K562 (cell line): Measurements from ENCODE around the gene PUM1. TPM values are rescaled to one million over a fixed set of nuclear protein-coding genes. Genes with fewer than 3 reads are reported as not detected.
A peak's percentile ranks its signal among the peaks of the same experiment; 100 is the strongest.

ENCODE experiments used
- ATAC-seq: fragments of 200-7000 bp; cut with Tn5 transposase; 3 replicates; pipeline ENCODE4 v1.9.1; 2020; ENCODE audit warnings: moderate library complexity
- BruUV-seq: library from RNA; stranded (reverse); fragments of 400-500 nt; replicated peaks from 2 replicates; lab custom pipeline; 2021; lab: Mats Ljungman, UMichigan
- CTCF ChIA-PET: fragments of 300-600 bp; formaldehyde crosslinking; extraction: SDS; loops from one replicate; lab custom pipeline; 2021; ENCODE audit warnings: low intra/inter-chr PET ratio; lab: Yijun Ruan, JAX
- POLR2A ChIA-PET: fragments of 300-600, 350-650 bp; sonication (Branson Sonifier 250); formaldehyde crosslinking; extraction: SDS; loops from one replicate; lab custom pipeline; 2021; ENCODE audit warnings: antibody characterized with exemption, inconsistent platforms; lab: Yijun Ruan, JAX
- DNase-seq, 4 experiments: peaks; one replicate each; pipeline versions ENCODE4 v3.0.0 to v3.0.0-alpha.2; 2011 to 2018; ENCODE audit warnings: low spot score in 3 of 4, mixed read lengths in 3 of 4; ENCODE audit errors: extremely low read depth in 1 of 4
- FAIRE-seq: peaks from 2 replicates; lab custom pipeline; 2011; peaks lifted over from hg19 to GRCh38; lab: Jason Lieb, UNC
- H2AFZ ChIP-seq: 2 replicates; pipeline ENCODE4 v1.6.0; 2011; ENCODE audit warnings: low read depth, low read length, control low read depth, inconsistent platforms
- H3K27ac ChIP-seq: fragments of 200-600 bp; 3 replicates; pipeline ENCODE4 v1.8.0; 2011; ENCODE audit warnings: low read depth, mild to moderate bottlenecking, control low read depth, inconsistent platforms, low read length, moderate library complexity, mixed read lengths; ENCODE audit errors: extremely low read depth
- H3K27me3 ChIP-seq, 2 experiments: fragments of 300-600 bp in 1 of 2; 2 replicates in 1 of 2; 3 replicates in 1 of 2; pipeline versions ENCODE4 v1.6.0 to v1.8.0; 2011; ENCODE audit warnings: inconsistent platforms in 2 of 2, low read length in 2 of 2, mild to moderate bottlenecking in 1 of 2, mixed read lengths in 1 of 2, moderate library complexity in 1 of 2; ENCODE audit not compliant: control insufficient read depth in 2 of 2, insufficient read depth in 2 of 2
- H3K36me3 ChIP-seq: fragments of 300-600 bp; 3 replicates; pipeline ENCODE4 v1.8.0; 2011; ENCODE audit warnings: mild to moderate bottlenecking, low read length, inconsistent platforms; ENCODE audit not compliant: control insufficient read depth, insufficient read depth
- H3K4me1 ChIP-seq, 2 experiments: fragments of 200-600 bp in 1 of 2; replicated peaks in 1 of 2; 2 replicates in 1 of 2; 3 replicates in 1 of 2; pipeline versions ENCODE4 v1.5.1 to v1.8.0; 2011; ENCODE audit warnings: inconsistent platforms in 2 of 2, low read length in 2 of 2, mild to moderate bottlenecking in 1 of 2, mixed read lengths in 1 of 2, moderate library complexity in 1 of 2; ENCODE audit not compliant: control insufficient read depth in 2 of 2, insufficient read depth in 2 of 2
- H3K4me2 ChIP-seq: 2 replicates; pipeline ENCODE4 v1.6.1; 2011; ENCODE audit warnings: low read length, control low read depth, inconsistent platforms, mixed read lengths; ENCODE audit not compliant: insufficient read depth
- H3K4me3 ChIP-seq: fragments of 200-600 bp; sonication (generic), shearing (Covaris generic); 2 replicates; pipeline ENCODE4 v1.5.1; 2016; ENCODE audit warnings: control low read depth, inconsistent platforms
- H3K79me2 ChIP-seq: fragments of 200-600 bp; 3 replicates; pipeline ENCODE4 v1.8.0; 2011; ENCODE audit warnings: low read length, inconsistent platforms; ENCODE audit not compliant: control insufficient read depth, insufficient read depth
- H3K9ac ChIP-seq, 2 experiments: 2 replicates each; pipeline versions ENCODE4 v1.6.0 to v1.6.1; 2011; ENCODE audit warnings: low read depth in 2 of 2, low read length in 2 of 2, control low read depth in 1 of 2, inconsistent platforms in 1 of 2, mild to moderate bottlenecking in 1 of 2, mixed read lengths in 1 of 2; ENCODE audit not compliant: insufficient read depth in 1 of 2
- H3K9me1 ChIP-seq: one replicate; pipeline ENCODE4 v1.6.0; 2011; ENCODE audit warnings: inconsistent platforms, mild to moderate bottlenecking, low read length, moderate library complexity; ENCODE audit not compliant: control insufficient read depth, insufficient read depth
- H3K9me3 ChIP-seq: replicated peaks from 2 replicates; pipeline ENCODE4 v1.5.1; 2011; ENCODE audit warnings: low read depth, low read length, inconsistent platforms; ENCODE audit not compliant: control insufficient read depth, insufficient read depth
- H4K20me1 ChIP-seq: replicated peaks from 2 replicates; pipeline ENCODE4 v1.6.1; 2011; ENCODE audit warnings: low read length, inconsistent platforms, mixed read lengths; ENCODE audit not compliant: control insufficient read depth, insufficient read depth
- ADNP ChIP-seq: fragments of 200-800 bp; sonication (Bioruptor generic); IDR thresholded peaks from 2 replicates; pipeline ENCODE4 v1.6.1; 2016; ENCODE audit warnings: missing genetic modification characterization, missing compliant biosample characterization
- BCOR ChIP-seq: fragments of 450-650 bp; IDR thresholded peaks from 2 replicates; pipeline ENCODE4 v1.6.1; 2016
- DMBX1 ChIP-seq: fragments of 250-450 bp; sonication (Bioruptor Pico); IDR thresholded peaks from 2 replicates; pipeline ENCODE4 v1.8.0; 2022; ENCODE audit warnings: inconsistent platforms, mild to moderate bottlenecking, moderate library complexity, borderline replicate concordance
- FOXO4 ChIP-seq: fragments of 450-650 bp; formaldehyde crosslinking; IDR thresholded peaks from 2 replicates; pipeline ENCODE4 v1.4.0; 2020; ENCODE audit warnings: mild to moderate bottlenecking, moderate library complexity
- GTF3C2 ChIP-seq: IDR thresholded peaks from 3 replicates; pipeline ENCODE4 v1.6.1; 2011; ENCODE audit warnings: borderline replicate concordance, mild to moderate bottlenecking, moderate library complexity; ENCODE audit not compliant: insufficient read length; ENCODE audit errors: extremely low read depth
- IRF1 ChIP-seq: sonication (generic); formaldehyde crosslinking; IDR thresholded peaks from 2 replicates; pipeline ENCODE4 v1.8.0; 2022; ENCODE audit warnings: missing genetic modification reagents, mild to moderate bottlenecking, borderline replicate concordance
- JUNB ChIP-seq: fragments of 450-650 bp; formaldehyde crosslinking; conservative IDR thresholded peaks from 2 replicates; pipeline ENCODE4 v1.4.0; 2020; ENCODE audit warnings: mild to moderate bottlenecking
- KDM1A ChIP-seq, 2 experiments: fragments of 450-650 bp; IDR thresholded peaks; 2 replicates each; pipeline ENCODE4 v1.6.1; 2016; ENCODE audit warnings: mild to moderate bottlenecking in 2 of 2
- PHB2 ChIP-seq: fragments of 450-650 bp; IDR thresholded peaks from 2 replicates; pipeline ENCODE4 v1.6.1; 2017; ENCODE audit warnings: low read depth
- PTBP1 ChIP-seq: fragments of 200-400 bp; formaldehyde crosslinking; IDR thresholded peaks from 2 replicates; pipeline ENCODE4 v1.6.1; 2017; ENCODE audit warnings: low read depth, low read length
- RCOR1 ChIP-seq, 2 experiments: IDR thresholded peaks; 2 replicates each; pipeline ENCODE4 v1.6.1; 2012; ENCODE audit warnings: low read depth in 2 of 2, low read length in 2 of 2, borderline replicate concordance in 1 of 2, improper control_type of control experiment in 1 of 2
- SAFB ChIP-seq: fragments of 200-400 bp; formaldehyde crosslinking; IDR thresholded peaks from 2 replicates; pipeline ENCODE4 v1.6.1; 2017; ENCODE audit warnings: low read depth, low read length, borderline replicate concordance
- TCF7 ChIP-seq: sonication (generic); IDR thresholded peaks from 2 replicates; pipeline ENCODE4 v1.6.1; 2016; ENCODE audit warnings: antibody characterized with exemption, borderline replicate concordance
- ZFP30 ChIP-seq: fragments of 250-450 bp; sonication (Bioruptor Pico); IDR thresholded peaks from 2 replicates; pipeline ENCODE4 v1.8.0; 2022; ENCODE audit warnings: moderate library complexity, mild to moderate bottlenecking, inconsistent platforms, borderline replicate concordance
- ZNF398 ChIP-seq: fragments of 250-450 bp; sonication (Bioruptor Pico); IDR thresholded peaks from 2 replicates; pipeline ENCODE4 v1.8.0; 2021; ENCODE audit warnings: moderate library complexity, mild to moderate bottlenecking, inconsistent platforms
- ZNF41 ChIP-seq: fragments of 250-450 bp; sonication (Bioruptor Pico); conservative IDR thresholded peaks from 2 replicates; pipeline ENCODE4 v1.4.0; 2020; ENCODE audit warnings: mild to moderate bottlenecking
- WGBS: fragments of 100-300 bp; shearing (Covaris generic); methylation state at CpG from one replicate; pipeline ENCODE4 v1.1.6; 2016; ENCODE audit warnings: low coverage, mixed read lengths; ENCODE audit not compliant: insufficient coverage; ENCODE audit errors: missing lambda C conversion rate; 5-methylcytosine and 5-hydroxymethylcytosine counted together
- in situ Hi-C: fragments of 300-500 bp; cut with MboI; formaldehyde crosslinking; loops from 4 replicates; pipeline ENCODE4 v1.15.0; 2018; ENCODE audit warnings: inconsistent platforms, mixed read lengths
- intact Hi-C: fragments of 100-400 bp; cut with micrococcal nuclease; formaldehyde crosslinking; loops from 2 replicates; pipeline ENCODE4 v1.14.2; 2022
- polyA plus RNA-seq, 8 experiments: library from polyadenylated mRNA; depleted of rRNA in 4 of 8; stranded (reverse) in 5 of 8; unstranded in 3 of 8; fragments of >200 nt; fragmentation: Nextera tagmentation in 2 of 8; fragmentation: Illumina TruSeq in 1 of 8; extraction: Ambion mirVana in 2 of 8; extraction: Trizol in 1 of 8; gene quantifications; 2 replicates each; pipeline versions ENCODE4 v1.2.1 to v1.2.3, GENCODE V29; 2011 to 2014; ENCODE audit warnings: inconsistent platforms in 1 of 8, missing spikeins in 1 of 8
- total RNA-seq, 7 experiments: library from RNA; depleted of rRNA in 6 of 7; stranded (reverse); fragments of >200 nt in 6 of 7; fragmentation: Illumina TruSeq in 2 of 7; extraction: Trizol in 2 of 7; gene quantifications; 2 replicates each; pipeline versions ENCODE4 v1.2.1 to v1.2.3, GENCODE V29; 2011 to 2021; ENCODE audit warnings: low replicate concordance in 1 of 7

Gene PUM1
- total and polyA plus RNA-seq, 9 of the 15 experiments (the other 6 are each of a cell fraction or from before 2014, with no cell fraction given), result 37.7 to 104 (median 55.7) TPM

- no peak for ATAC-seq
- ChIA-PET POLR2A (interaction anchor here (0.7 to 1.7 kb wide), 4 partner anchors 9 to 42 kb away, joined by 4 to 5 read pairs (median 4); no protein-coding TSS in a partner anchor), CTCF (interaction anchor here (0.5 kb wide), 1 partner anchor 13 kb away, joined by 4 read pairs; no protein-coding TSS in a partner anchor)
- no TSS peak for BruUV-seq
- WGBS, result 72% methylated on average over 3 of the region's 3 CpGs
- H3K27me3 ChIP-seq, result no peaks in the 10 kb centered on the region
- H2AFZ ChIP-seq, result no peak overlapping the region
- 0 out of 3 replicates have a peak, but pooled peaks cover 4% of the 10 kb centered on the region for H3K79me2 ChIP-seq
- H3K9me1 ChIP-seq, result no peaks in the 10 kb centered on the region
- peaks cover 41 to 47% of the 10 kb centered on the region in 2 experiments for H3K4me1 ChIP-seq
- peak overlapping the region in 1 of 2 experiments; percentile 85; a peak in 2 of 4 replicates for H3K9ac ChIP-seq
- H3K4me2 ChIP-seq, result no peak overlapping the region
- no peak overlapping the region for H3K4me3 ChIP-seq
- FAIRE-seq, result no peak
- no peaks in the 10 kb centered on the region for H4K20me1 ChIP-seq
- no peak overlapping the region; the same call in 2 of the 3 replicates for H3K27ac ChIP-seq
- no peak for DNase-seq
- H3K9me3 ChIP-seq, result no peaks in the 10 kb centered on the region; the same call in 1 of the 2 replicates
- intact Hi-C loops, result no loop called here
- H3K36me3 ChIP-seq, result no peaks in the 10 kb centered on the region
- in situ Hi-C loops, result no loop called here
- peak; percentile 44 to 67; a peak in 3 of 4 replicates for TF ChIP-seq KDM1A (IDR thresholded peaks at IDR 0.05)
- peak; percentile 90; the same call in 1 of the 2 replicates for TF ChIP-seq BCOR
- no peak for TF ChIP-seq FOXO4 (CRISPR knock-in tag)
- no peak for TF ChIP-seq DMBX1 (CRISPR knock-in tag)
- no peak for TF ChIP-seq SAFB
- TF ChIP-seq RCOR1 (IDR thresholded peaks at IDR 0.05; ENCODE audit: borderline replicate concordance in 1 of 2, low read depth in 2 of 2, low read length in 2 of 2), result peak in 1 of 2 experiments; percentile 58; a peak in 2 of 4 replicates
- TF ChIP-seq PTBP1, result 0 out of 2 replicates have a peak, but pooled peaks have one; percentile 64
- TF ChIP-seq ZFP30 (CRISPR knock-in tag), result no peak
- TF ChIP-seq ADNP (tag), result peak; percentile 67
- no peak for TF ChIP-seq TCF7
- no peak for TF ChIP-seq IRF1 (CRISPR knock-in tag)
- TF ChIP-seq PHB2, result no peak
- no peak for TF ChIP-seq ZNF41
- TF ChIP-seq JUNB (CRISPR knock-in tag), result no peak
- no peak for TF ChIP-seq GTF3C2
- TF ChIP-seq ZNF398, result no peak
These were observed 176.5 kb downstream of the PUM1 start for GRCh38 chr1:30888975-30889374.
